H1 (cell line): ENCODE data around the gene KCNK3.

ENCODE experiments used
- BCL11A ChIP-seq, 2 experiments: IDR thresholded peaks; one replicate each; pipeline ENCODE4 v1.6.1; 2011; ENCODE audit warnings: low read depth in 2 of 2, low read length in 2 of 2, mild to moderate bottlenecking in 2 of 2
- CTCF ChIP-seq, 3 experiments: IDR thresholded peaks; 1 replicate in 2 of 3; 2 replicates in 1 of 3; pipeline versions ENCODE4 v1.5.1 to v1.6.1; 2011; ENCODE audit warnings: low read length in 3 of 3, mild to moderate bottlenecking in 3 of 3, inconsistent platforms in 2 of 3, low read depth in 1 of 3, moderate library complexity in 1 of 3; ENCODE audit not compliant: insufficient read depth in 1 of 3; ENCODE audit errors: control extremely low read depth in 1 of 3
- ZNF274 ChIP-seq: IDR thresholded peaks from 2 replicates; pipeline ENCODE4 v1.7.0; 2012; ENCODE audit warnings: low read length, borderline replicate concordance; ENCODE audit errors: extremely low read depth

GRCh38 chr2:26670171-26670570 is 22.4 kb upstream of the KCNK3 start:
- TF ChIP-seq ZNF274 (no peak), CTCF (IDR thresholded peaks at IDR 0.05; ENCODE audit: control extremely low read depth in 1 of 3, insufficient read depth in 1 of 3, low read depth in 1 of 3, low read length in 3 of 3) (no peak), BCL11A (IDR thresholded peaks at IDR 0.05; ENCODE audit: low read depth in 2 of 2, low read length in 2 of 2) (no peak)
